H1 (cell line): ENCODE data around the gene ITGB4.

ENCODE experiments used
- BCL11A ChIP-seq, 2 experiments: IDR thresholded peaks; one replicate each; pipeline ENCODE4 v1.6.1; 2011; ENCODE audit warnings: low read depth in 2 of 2, low read length in 2 of 2, mild to moderate bottlenecking in 2 of 2
- CBX5 ChIP-seq: fragments of 300-800, 300-1000 bp; sonication (generic); IDR thresholded peaks from 2 replicates; pipeline ENCODE4 v1.7.1; 2016; ENCODE audit warnings: antibody characterized with exemption, low read length, low read depth
- EGR1 ChIP-seq: IDR thresholded peaks from 2 replicates; pipeline ENCODE4 v1.6.1; 2011; ENCODE audit warnings: low read depth, low read length, borderline replicate concordance
- EZH2 ChIP-seq: fragments of 200-600 bp; sonication (generic); IDR thresholded peaks from 2 replicates; pipeline ENCODE4 v1.7.1; 2012; ENCODE audit warnings: low read depth, mild to moderate bottlenecking, moderate library complexity, low read length, inconsistent platforms; ENCODE audit not compliant: severe bottlenecking
- KDM5A ChIP-seq: fragments of 200-600 bp; IDR thresholded peaks from 2 replicates; pipeline ENCODE4 v1.7.1; 2012; ENCODE audit warnings: mild to moderate bottlenecking, low read length, inconsistent platforms, mixed read lengths
- NANOG ChIP-seq: IDR thresholded peaks from 2 replicates; pipeline ENCODE4 v1.6.1; 2011; ENCODE audit warnings: low read length, low read depth, mild to moderate bottlenecking, inconsistent platforms; ENCODE audit not compliant: insufficient read depth, poor library complexity, severe bottlenecking
- POLR2A ChIP-seq, 2 experiments: IDR thresholded peaks; 1 replicate in 1 of 2; 2 replicates in 1 of 2; pipeline ENCODE4 v1.6.1; 2011; ENCODE audit warnings: low read depth in 2 of 2, low read length in 2 of 2, mild to moderate bottlenecking in 2 of 2; ENCODE audit errors: control extremely low read depth in 1 of 2
- POLR2AphosphoS5 ChIP-seq: IDR thresholded peaks from 2 replicates; pipeline ENCODE4 v1.6.1; 2011; ENCODE audit warnings: low read depth, low read length
- RFX5 ChIP-seq: IDR thresholded peaks from 2 replicates; pipeline ENCODE4 v1.6.1; 2011; ENCODE audit warnings: low read depth, low read length, improper control_type of control experiment, borderline replicate concordance
- SIX5 ChIP-seq: IDR thresholded peaks from 2 replicates; pipeline ENCODE4 v1.6.1; 2011; ENCODE audit warnings: mild to moderate bottlenecking, low read depth, low read length
- ZNF274 ChIP-seq: IDR thresholded peaks from 2 replicates; pipeline ENCODE4 v1.7.0; 2012; ENCODE audit warnings: low read length, borderline replicate concordance; ENCODE audit errors: extremely low read depth
- TF ChIP-seq, protein P1 (sequence below), 3 experiments: IDR thresholded peaks; 1 replicate in 2 of 3; 2 replicates in 1 of 3; pipeline versions ENCODE4 v1.5.1 to v1.6.1; 2011; ENCODE audit warnings: low read length in 3 of 3, mild to moderate bottlenecking in 3 of 3, inconsistent platforms in 2 of 3, low read depth in 1 of 3, moderate library complexity in 1 of 3; ENCODE audit not compliant: insufficient read depth in 1 of 3; ENCODE audit errors: control extremely low read depth in 1 of 3
- TF ChIP-seq, protein P2 (sequence below): IDR thresholded peaks from 2 replicates; pipeline ENCODE4 v1.6.1; 2011; ENCODE audit warnings: low read length, improper control_type of control experiment

DNA sequence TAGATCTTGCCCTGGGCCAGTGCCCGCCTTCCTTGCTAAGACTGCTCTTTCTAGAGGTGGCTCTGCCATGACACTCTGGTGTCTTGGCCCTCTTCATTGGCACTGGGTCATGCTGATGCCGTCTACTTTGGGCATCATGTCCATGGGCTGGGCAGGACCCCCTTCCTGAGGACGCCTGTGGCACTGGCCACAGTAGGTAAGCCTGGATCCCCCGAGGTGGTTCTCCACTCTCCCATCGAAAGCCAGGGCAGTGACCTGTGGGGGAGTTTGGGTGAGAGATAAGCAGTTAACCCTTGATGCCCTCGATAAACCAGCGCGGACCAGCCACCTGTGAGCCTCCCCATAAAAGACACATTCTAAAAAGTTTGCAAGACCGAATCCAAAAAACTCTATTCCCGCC is 20.0 kb upstream of the ITGB4 start:
- TF ChIP-seq, protein P1, sequence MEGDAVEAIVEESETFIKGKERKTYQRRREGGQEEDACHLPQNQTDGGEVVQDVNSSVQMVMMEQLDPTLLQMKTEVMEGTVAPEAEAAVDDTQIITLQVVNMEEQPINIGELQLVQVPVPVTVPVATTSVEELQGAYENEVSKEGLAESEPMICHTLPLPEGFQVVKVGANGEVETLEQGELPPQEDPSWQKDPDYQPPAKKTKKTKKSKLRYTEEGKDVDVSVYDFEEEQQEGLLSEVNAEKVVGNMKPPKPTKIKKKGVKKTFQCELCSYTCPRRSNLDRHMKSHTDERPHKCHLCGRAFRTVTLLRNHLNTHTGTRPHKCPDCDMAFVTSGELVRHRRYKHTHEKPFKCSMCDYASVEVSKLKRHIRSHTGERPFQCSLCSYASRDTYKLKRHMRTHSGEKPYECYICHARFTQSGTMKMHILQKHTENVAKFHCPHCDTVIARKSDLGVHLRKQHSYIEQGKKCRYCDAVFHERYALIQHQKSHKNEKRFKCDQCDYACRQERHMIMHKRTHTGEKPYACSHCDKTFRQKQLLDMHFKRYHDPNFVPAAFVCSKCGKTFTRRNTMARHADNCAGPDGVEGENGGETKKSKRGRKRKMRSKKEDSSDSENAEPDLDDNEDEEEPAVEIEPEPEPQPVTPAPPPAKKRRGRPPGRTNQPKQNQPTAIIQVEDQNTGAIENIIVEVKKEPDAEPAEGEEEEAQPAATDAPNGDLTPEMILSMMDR (IDR thresholded peaks at IDR 0.05; ENCODE audit: control extremely low read depth in 1 of 3, insufficient read depth in 1 of 3, low read depth in 1 of 3, low read length in 3 of 3), result no peak
- TF ChIP-seq POLR2AphosphoS5 (no peak), POLR2A (IDR thresholded peaks at IDR 0.05; ENCODE audit: control extremely low read depth in 1 of 2, low read depth in 2 of 2, low read length in 2 of 2) (no peak), CBX5 (no peak), EGR1 (no peak), EZH2 (no peak), RFX5 (no peak), KDM5A (no peak), BCL11A (IDR thresholded peaks at IDR 0.05; ENCODE audit: low read depth in 2 of 2, low read length in 2 of 2) (no peak), NANOG (no peak), SIX5 (no peak), ZNF274 (no peak)
- TF ChIP-seq, protein P2, sequence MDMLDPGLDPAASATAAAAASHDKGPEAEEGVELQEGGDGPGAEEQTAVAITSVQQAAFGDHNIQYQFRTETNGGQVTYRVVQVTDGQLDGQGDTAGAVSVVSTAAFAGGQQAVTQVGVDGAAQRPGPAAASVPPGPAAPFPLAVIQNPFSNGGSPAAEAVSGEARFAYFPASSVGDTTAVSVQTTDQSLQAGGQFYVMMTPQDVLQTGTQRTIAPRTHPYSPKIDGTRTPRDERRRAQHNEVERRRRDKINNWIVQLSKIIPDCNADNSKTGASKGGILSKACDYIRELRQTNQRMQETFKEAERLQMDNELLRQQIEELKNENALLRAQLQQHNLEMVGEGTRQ, result no peak
